ENCODE results near the gene KLF18.

DNA sequence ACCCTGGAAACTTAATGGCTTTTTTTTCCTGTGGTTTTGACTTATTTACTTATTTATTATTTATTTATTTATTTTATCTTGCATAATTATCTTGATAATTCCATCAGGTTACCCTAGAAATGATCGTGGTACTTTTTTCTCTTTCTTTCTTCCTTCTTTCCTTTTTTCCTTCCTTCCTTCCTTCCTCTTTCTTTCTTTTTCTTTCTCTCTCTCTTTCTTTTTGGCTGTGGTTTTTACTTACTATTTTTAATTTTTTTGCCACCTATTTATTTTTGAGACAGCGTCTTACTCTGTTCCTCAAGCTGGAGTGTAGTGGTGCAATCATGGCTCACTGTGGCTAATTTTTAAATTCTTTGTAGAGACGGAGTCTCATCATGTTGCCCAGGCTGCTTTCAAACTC lies 6.2 kb upstream of the KLF18 start:
- TF ChIP-seq FOXP1 (CRISPR knock-in tag; IDR thresholded peaks at IDR 0.05; ENCODE audit: borderline replicate concordance) (no peak), TEAD1 (CRISPR knock-in tag; IDR thresholded peaks at IDR 0.05) (no peak)
- TF ChIP-seq, protein P1, sequence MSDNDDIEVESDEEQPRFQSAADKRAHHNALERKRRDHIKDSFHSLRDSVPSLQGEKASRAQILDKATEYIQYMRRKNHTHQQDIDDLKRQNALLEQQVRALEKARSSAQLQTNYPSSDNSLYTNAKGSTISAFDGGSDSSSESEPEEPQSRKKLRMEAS (CRISPR knock-in tag; IDR thresholded peaks at IDR 0.05), result no peak

Measured in WTC11 (cell line).